Thymus (tissue), 11 donors: Measurements from ENCODE around the gene PSMD3. TPM values are rescaled to one million over a fixed set of nuclear protein-coding genes. Genes with fewer than 3 reads are reported as not detected.
A peak's percentile ranks its signal among the peaks of the same experiment; 100 is the strongest.

ENCODE experiments used
- DNase-seq, 9 donors: peaks; one replicate each; pipeline ENCODE4 v3.0.0-alpha.2; 2013; ENCODE audit warnings: low spot score in 9 of 9, low read depth in 6 of 9, missing footprints in 1 of 9
- H3K27ac ChIP-seq, 2 donors: one replicate each; pipeline ENCODE4 v1.5.1; 2013; ENCODE audit warnings: control low read depth in 1 of 2, low read depth in 1 of 2, low read length in 1 of 2, mild to moderate bottlenecking in 1 of 2, moderate library complexity in 1 of 2
- H3K27me3 ChIP-seq, 2 donors: one replicate each; pipeline ENCODE4 v1.5.1; 2013; ENCODE audit warnings: low read length in 1 of 2; ENCODE audit not compliant: control insufficient read depth in 2 of 2, insufficient read depth in 1 of 2
- H3K36me3 ChIP-seq, 2 donors: one replicate each; pipeline ENCODE4 v1.5.1; 2013; ENCODE audit warnings: low read length in 1 of 2, mild to moderate bottlenecking in 1 of 2, moderate library complexity in 1 of 2; ENCODE audit not compliant: control insufficient read depth in 2 of 2, insufficient read depth in 2 of 2
- H3K4me1 ChIP-seq, 2 donors: one replicate each; pipeline ENCODE4 v1.5.1; 2013; ENCODE audit warnings: low read length in 2 of 2; ENCODE audit not compliant: control insufficient read depth in 2 of 2, insufficient read depth in 2 of 2
- H3K4me3 ChIP-seq, 2 donors: one replicate each; pipeline ENCODE4 v1.5.1; 2013; ENCODE audit warnings: low read length in 2 of 2, control low read depth in 1 of 2, mild to moderate bottlenecking in 1 of 2
- H3K9me3 ChIP-seq, 2 donors: one replicate each; pipeline ENCODE4 v1.5.1; 2013; ENCODE audit warnings: low read length in 1 of 2, mild to moderate bottlenecking in 1 of 2; ENCODE audit not compliant: control insufficient read depth in 2 of 2, insufficient read depth in 1 of 2
- WGBS: extraction: QIAGEN DNeasy Blood & Tissue Kit; methylation state at CpG from one replicate; pipeline ENCODE4 v1.1.7; 2013; 5-methylcytosine and 5-hydroxymethylcytosine counted together
- polyA plus RNA-seq: library from polyadenylated mRNA; stranded (reverse); fragments of 200-250 nt; gene quantifications from one replicate; pipeline ENCODE4 v1.2.3, GENCODE V29; 2013
- total RNA-seq: library from RNA; stranded (reverse); fragments of 120-200 nt; gene quantifications from one replicate; pipeline ENCODE4 v1.2.4, GENCODE V29; 2013
- donor health status: healthy.

PSMD3 gene
- total and polyA plus RNA-seq, 2 donors = 48.1 to 71.8 TPM

- WGBS = 97% methylated on average over 9 of the region's 9 CpGs
- no peak for DNase-seq
- peaks cover 69 to 80% of the 10 kb centered on the region in 2 donors for H3K36me3 ChIP-seq
- H3K27me3 ChIP-seq = no peaks in the 10 kb centered on the region
- peaks cover 9 to 10% of the 10 kb centered on the region in 2 donors for H3K4me1 ChIP-seq
- H3K4me3 ChIP-seq = no peak overlapping the region
- peaks cover 0 to 4% of the 10 kb centered on the region in 2 donors for H3K9me3 ChIP-seq
- no peak overlapping the region for H3K27ac ChIP-seq
These were observed 40.9 kb downstream of the PSMD3 start for GRCh38 chr17:40021451-40021971.

GRCh38 chr17:40022497-40022896 is 41.9 kb downstream of the PSMD3 start:
- Histone ChIP-seq H3K9me3 (peaks cover 0 to 4% of the 10 kb centered on the region in 2 donors), H3K36me3 (peaks cover 78 to 85% of the 10 kb centered on the region in 2 donors)
- DNase-seq = no peak

GRCh38 chr17:40022961-40023541 is 42.4 kb downstream of the PSMD3 start:
- Histone ChIP-seq H3K4me3 (no peak overlapping the region), H3K36me3 (peaks cover 83% of the 10 kb centered on the region in 2 donors), H3K4me1 (peaks cover 11 to 17% of the 10 kb centered on the region in 2 donors), H3K27ac (no peak overlapping the region), H3K27me3 (no peaks in the 10 kb centered on the region), H3K9me3 (peaks cover 0 to 4% of the 10 kb centered on the region in 2 donors)
- no peak for DNase-seq
- WGBS = 96% methylated on average over 19 of the region's 19 CpGs

More at GRCh38 chr17:40022497-40022896, 41.9 kb downstream of the PSMD3 start:
- Histone ChIP-seq H3K4me1 (peaks cover 11 to 17% of the 10 kb centered on the region in 2 donors), H3K4me3 (no peak overlapping the region), H3K27me3 (no peaks in the 10 kb centered on the region), H3K27ac (no peak overlapping the region)
- 99% methylated on average over 9 of the region's 9 CpGs for WGBS

- no peak for DNase-seq
- Histone ChIP-seq H3K36me3 (peaks cover 83 to 87% of the 10 kb centered on the region in 2 donors), H3K4me1 (peaks cover 11 to 17% of the 10 kb centered on the region in 2 donors)
These were observed 43.1 kb downstream of the PSMD3 start for GRCh38 chr17:40023590-40024292.

GRCh38 chr17:40024901-40025300 is 44.3 kb downstream of the PSMD3 start:
- H3K4me3 ChIP-seq = no peak overlapping the region
- peaks cover 83 to 88% of the 10 kb centered on the region in 2 donors for H3K36me3 ChIP-seq
- H3K4me1 ChIP-seq = peaks cover 11 to 17% of the 10 kb centered on the region in 2 donors
- 96% methylated on average over 8 of the region's 8 CpGs for WGBS
- DNase-seq = no peak
- no peak overlapping the region for H3K27ac ChIP-seq
- H3K27me3 ChIP-seq = no peaks in the 10 kb centered on the region
- peaks cover 0 to 4% of the 10 kb centered on the region in 2 donors for H3K9me3 ChIP-seq

More at GRCh38 chr17:40023590-40024292, 43.1 kb downstream of the PSMD3 start:
- H3K9me3 ChIP-seq = peaks cover 0 to 4% of the 10 kb centered on the region in 2 donors
- H3K27ac ChIP-seq = no peak overlapping the region
- H3K27me3 ChIP-seq = no peaks in the 10 kb centered on the region
- no peak overlapping the region for H3K4me3 ChIP-seq
- WGBS = 95% methylated on average over 10 of the region's 10 CpGs

GRCh38 chr17:40025559-40025958 is 45.0 kb downstream of the PSMD3 start:
- peak overlapping the region in 1 of 2 donors; percentile 1 for H3K27ac ChIP-seq

GRCh38 chr17:40025991-40026815 is 45.6 kb downstream of the PSMD3 start:
- no peak overlapping the region for H3K4me3 ChIP-seq
- H3K9me3 ChIP-seq = peaks cover 0 to 4% of the 10 kb centered on the region in 2 donors
- peaks cover 11 to 17% of the 10 kb centered on the region in 2 donors for H3K4me1 ChIP-seq
- 67% methylated on average over 22 of the region's 22 CpGs for WGBS
- H3K36me3 ChIP-seq = peaks cover 77 to 92% of the 10 kb centered on the region in 2 donors
- DNase-seq = peak in 1 of 9 donors; percentile 42
- H3K27me3 ChIP-seq = no peaks in the 10 kb centered on the region
- no peak overlapping the region for H3K27ac ChIP-seq

More at GRCh38 chr17:40025559-40025958, 45.0 kb downstream of the PSMD3 start:
- H3K27me3 ChIP-seq = no peaks in the 10 kb centered on the region
- H3K36me3 ChIP-seq = peaks cover 77 to 88% of the 10 kb centered on the region in 2 donors
- H3K4me1 ChIP-seq = peaks cover 11 to 17% of the 10 kb centered on the region in 2 donors
- peaks cover 0 to 4% of the 10 kb centered on the region in 2 donors for H3K9me3 ChIP-seq
- H3K4me3 ChIP-seq = no peak overlapping the region
- no peak for DNase-seq
- 93% methylated on average over 2 of the region's 2 CpGs for WGBS

GRCh38 chr17:40026816-40027613 is 46.4 kb downstream of the PSMD3 start:
- peaks cover 0 to 4% of the 10 kb centered on the region in 2 donors for H3K9me3 ChIP-seq
- peak; percentile 29 to 81 (median 65) for DNase-seq
- no peak overlapping the region for H3K4me3 ChIP-seq
- H3K27me3 ChIP-seq = no peaks in the 10 kb centered on the region
- H3K4me1 ChIP-seq = peaks cover 11 to 17% of the 10 kb centered on the region in 2 donors
- H3K36me3 ChIP-seq = peaks cover 77 to 92% of the 10 kb centered on the region in 2 donors
- no peak overlapping the region for H3K27ac ChIP-seq
- 64% methylated on average over 33 of the region's 33 CpGs for WGBS
